Uterus (tissue), 2 donors: ENCODE results near the gene MAGEA2B.
"Not testable (repeated sequence)": the region's sequence is repeated elsewhere in the genome, so short reads cannot be mapped to it uniquely, and the experiment has no call there.

ENCODE experiments used
- POLR2A ChIP-seq, 2 donors: fragments of 450-650 bp; IDR thresholded peaks; one replicate each; pipeline ENCODE4 v1.6.1; 2016; ENCODE audit warnings: antibody characterized with exemption in 2 of 2, mild to moderate bottlenecking in 1 of 2, moderate library complexity in 1 of 2
- TF ChIP-seq, protein P1 (sequence below), 4 experiments: fragments of 200-600 bp in 2 of 4; fragments of 450-650 bp in 2 of 4; sonication (generic) in 2 of 4; IDR thresholded peaks; one replicate each; pipeline ENCODE4 v1.5.1; 2016 to 2019; ENCODE audit warnings: antibody characterized with exemption in 4 of 4, mild to moderate bottlenecking in 2 of 4, moderate library complexity in 1 of 4

DNA sequence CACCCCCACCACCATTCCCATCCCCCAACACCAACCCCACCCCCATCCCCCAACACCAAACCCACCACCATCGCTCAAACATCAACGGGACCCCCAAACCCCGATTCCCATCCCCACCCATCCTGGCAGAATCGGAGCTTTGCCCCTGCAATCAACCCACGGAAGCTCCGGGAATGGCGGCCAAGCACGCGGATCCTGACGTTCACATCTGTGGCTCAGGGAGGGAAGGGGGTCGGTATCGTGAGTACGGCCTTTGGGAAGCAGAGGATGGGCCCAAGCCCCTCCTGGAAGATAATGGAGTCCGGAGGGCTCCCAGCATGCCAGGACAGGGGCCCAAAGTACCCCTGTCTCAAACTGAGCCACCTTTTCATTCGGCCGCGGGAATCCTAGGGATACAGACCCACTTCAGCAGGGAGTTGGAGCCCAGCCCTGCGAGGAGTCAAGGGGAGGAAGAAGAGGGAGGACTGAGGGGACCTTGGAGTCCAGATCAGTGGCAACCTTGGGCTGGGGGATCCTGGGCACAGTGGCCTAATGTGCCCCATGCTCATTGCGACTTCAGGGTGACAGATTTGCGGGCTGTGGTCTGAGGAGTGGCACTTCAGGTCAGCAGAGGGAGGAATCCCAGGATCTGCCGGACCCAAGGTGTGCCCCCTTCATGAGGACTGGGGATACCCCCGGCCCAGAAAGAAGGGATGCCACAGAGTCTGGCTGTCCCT, 19.9 kb downstream of the MAGEA2B start:
- TF ChIP-seq, protein P1, sequence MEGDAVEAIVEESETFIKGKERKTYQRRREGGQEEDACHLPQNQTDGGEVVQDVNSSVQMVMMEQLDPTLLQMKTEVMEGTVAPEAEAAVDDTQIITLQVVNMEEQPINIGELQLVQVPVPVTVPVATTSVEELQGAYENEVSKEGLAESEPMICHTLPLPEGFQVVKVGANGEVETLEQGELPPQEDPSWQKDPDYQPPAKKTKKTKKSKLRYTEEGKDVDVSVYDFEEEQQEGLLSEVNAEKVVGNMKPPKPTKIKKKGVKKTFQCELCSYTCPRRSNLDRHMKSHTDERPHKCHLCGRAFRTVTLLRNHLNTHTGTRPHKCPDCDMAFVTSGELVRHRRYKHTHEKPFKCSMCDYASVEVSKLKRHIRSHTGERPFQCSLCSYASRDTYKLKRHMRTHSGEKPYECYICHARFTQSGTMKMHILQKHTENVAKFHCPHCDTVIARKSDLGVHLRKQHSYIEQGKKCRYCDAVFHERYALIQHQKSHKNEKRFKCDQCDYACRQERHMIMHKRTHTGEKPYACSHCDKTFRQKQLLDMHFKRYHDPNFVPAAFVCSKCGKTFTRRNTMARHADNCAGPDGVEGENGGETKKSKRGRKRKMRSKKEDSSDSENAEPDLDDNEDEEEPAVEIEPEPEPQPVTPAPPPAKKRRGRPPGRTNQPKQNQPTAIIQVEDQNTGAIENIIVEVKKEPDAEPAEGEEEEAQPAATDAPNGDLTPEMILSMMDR (IDR thresholded peaks at IDR 0.05), result not testable (repeated sequence)
- TF ChIP-seq POLR2A (IDR thresholded peaks at IDR 0.05), result not testable (repeated sequence)
